Small intestine (tissue), 7 donors: Measurements from ENCODE around the gene KCNH6. TPM values are rescaled to one million over a fixed set of nuclear protein-coding genes. Genes with fewer than 3 reads are reported as not detected.
A peak's percentile ranks its signal among the peaks of the same experiment; 100 is the strongest.

Experiments
- DNase-seq, 2 donors: peaks; one replicate each; pipeline versions ENCODE4 v3.0.0 to v3.0.0-alpha.2; 2013
- FAIRE-seq: peaks from 2 replicates; lab custom pipeline; 2012; peaks lifted over from hg19 to GRCh38; lab: Jason Lieb, UNC
- H3K27ac ChIP-seq, 3 donors: one replicate each; pipeline ENCODE4 v1.5.1; 2013; ENCODE audit warnings: low read length in 2 of 3, mild to moderate bottlenecking in 2 of 3, control low read depth in 1 of 3, inconsistent platforms in 1 of 3, low read depth in 1 of 3, moderate library complexity in 1 of 3
- H3K27me3 ChIP-seq, 3 donors: one replicate each; pipeline ENCODE4 v1.6.1; 2013; ENCODE audit warnings: low read length in 3 of 3, inconsistent platforms in 1 of 3; ENCODE audit not compliant: control insufficient read depth in 3 of 3, insufficient read depth in 3 of 3
- H3K36me3 ChIP-seq, 3 donors: one replicate each; pipeline ENCODE4 v1.6.1; 2013; ENCODE audit warnings: low read length in 3 of 3, inconsistent platforms in 1 of 3, low read depth in 1 of 3, mild to moderate bottlenecking in 1 of 3, moderate library complexity in 1 of 3; ENCODE audit not compliant: control insufficient read depth in 3 of 3, insufficient read depth in 2 of 3
- H3K4me1 ChIP-seq, 3 donors: one replicate each; pipeline ENCODE4 v1.6.1; 2013; ENCODE audit warnings: low read length in 2 of 3, inconsistent platforms in 1 of 3, low read depth in 1 of 3, mild to moderate bottlenecking in 1 of 3, moderate library complexity in 1 of 3; ENCODE audit not compliant: control insufficient read depth in 3 of 3, insufficient read depth in 2 of 3
- H3K4me3 ChIP-seq, 3 donors: one replicate each; pipeline ENCODE4 v1.5.1; 2013; ENCODE audit warnings: low read length in 3 of 3, control low read depth in 1 of 3, inconsistent platforms in 1 of 3, low read depth in 1 of 3, mild to moderate bottlenecking in 1 of 3, moderate library complexity in 1 of 3
- H3K9me3 ChIP-seq, 2 donors: one replicate each; pipeline ENCODE4 v1.6.1; 2013; ENCODE audit warnings: low read depth in 1 of 2, low read length in 1 of 2; ENCODE audit not compliant: control insufficient read depth in 2 of 2, insufficient read depth in 1 of 2
- WGBS, 3 donors: extraction: QIAGEN DNeasy Blood & Tissue Kit; methylation state at CpG; one replicate each; pipeline ENCODE4 v1.1.7; 2013; 5-methylcytosine and 5-hydroxymethylcytosine counted together
- polyA plus RNA-seq, 4 donors: library from polyadenylated mRNA; stranded (reverse) in 3 of 4; unstranded in 1 of 4; fragments of 200-250 nt in 3 of 4; fragments of 120-200 nt in 1 of 4; gene quantifications; one replicate each; pipeline versions ENCODE4 v1.2.1 to v1.2.3, GENCODE V29; 2013
- donor health status: healthy with polysubstance abuse.
- donor health status: control.
- donor health status: control.
- donor health status: Bipolar disorder and iron deficiency.
- donor health status: healthy.

Gene KCNH6
- polyA plus RNA-seq, 4 donors = 0.43 to 8.0 (median 0.76) TPM

- H3K27me3 ChIP-seq = peaks cover 0 to 12% (median 0%) of the 10 kb centered on the region in 3 donors
- H3K9me3 ChIP-seq = no peaks in the 10 kb centered on the region
- FAIRE-seq (no peak), DNase-seq (peak; percentile 42 to 76)
- 9 to 11% (median 11%) methylated on average over 31 to 44 of the region's 44 CpGs for WGBS, 3 donors
- H3K27ac ChIP-seq = peak overlapping the region; percentile 80 to 93 (median 89)
- H3K36me3 ChIP-seq = peaks cover 0 to 46% (median 7%) of the 10 kb centered on the region in 3 donors
- peak overlapping the region in 2 of 3 donors; percentile 58 to 59 for H3K4me3 ChIP-seq
- H3K4me1 ChIP-seq = peaks cover 0 to 57% (median 2%) of the 10 kb centered on the region in 3 donors
Observed at GRCh38 chr17:63477480-63478440, 45.4 kb upstream of the KCNH6 start.

- Histone ChIP-seq H3K4me3 (peak overlapping the region in 2 of 3 donors; percentile 58 to 59), H3K27ac (peak overlapping the region in 1 of 3 donors; percentile 93)
- FAIRE-seq = no peak
Observed at GRCh38 chr17:63478814-63479494, 44.2 kb upstream of the KCNH6 start.

GRCh38 chr17:63479495-63480184, 43.5 kb upstream of the KCNH6 start:
- H3K27me3 ChIP-seq = peaks cover 0 to 12% (median 0%) of the 10 kb centered on the region in 3 donors
- 76 to 81% (median 76%) methylated on average over 17 of the region's 17 CpGs for WGBS, 3 donors
- peak overlapping the region in 1 of 3 donors; percentile 58 for H3K4me3 ChIP-seq
- H3K36me3 ChIP-seq = peaks cover 2 to 64% (median 16%) of the 10 kb centered on the region in 3 donors
- no peaks in the 10 kb centered on the region for H3K9me3 ChIP-seq
- DNase-seq (no peak), FAIRE-seq (no peak)
- peaks cover 0 to 46% (median 2%) of the 10 kb centered on the region in 3 donors for H3K4me1 ChIP-seq
- no peak overlapping the region for H3K27ac ChIP-seq

More at GRCh38 chr17:63478814-63479494, 44.2 kb upstream of the KCNH6 start:
- Histone ChIP-seq H3K27me3 (peaks cover 0 to 12% (median 0%) of the 10 kb centered on the region in 3 donors), H3K36me3 (peaks cover 2 to 57% (median 14%) of the 10 kb centered on the region in 3 donors), H3K9me3 (no peaks in the 10 kb centered on the region), H3K4me1 (peaks cover 0 to 53% (median 2%) of the 10 kb centered on the region in 3 donors)
- peak; percentile 92 for DNase-seq
- 31 to 48% (median 36%) methylated on average over 16 of the region's 16 CpGs for WGBS, 3 donors

- 87 to 93% (median 92%) methylated on average over 20 to 21 of the region's 21 CpGs for WGBS, 3 donors
- no peak for FAIRE-seq
Observed at GRCh38 chr17:63480192-63480784, 42.9 kb upstream of the KCNH6 start.

GRCh38 chr17:63480826-63481487, 42.2 kb upstream of the KCNH6 start:
- peaks cover 0 to 33% (median 2%) of the 10 kb centered on the region in 3 donors for H3K4me1 ChIP-seq
- 72 to 73% (median 72%) methylated on average over 10 to 11 of the region's 11 CpGs for WGBS, 3 donors
- FAIRE-seq = no peak

More at GRCh38 chr17:63480192-63480784, 42.9 kb upstream of the KCNH6 start:
- peaks cover 0 to 39% (median 2%) of the 10 kb centered on the region in 3 donors for H3K4me1 ChIP-seq
- H3K9me3 ChIP-seq = no peaks in the 10 kb centered on the region
- no peak overlapping the region for H3K27ac ChIP-seq
- H3K27me3 ChIP-seq = peaks cover 0 to 9% (median 0%) of the 10 kb centered on the region in 3 donors
- no peak for DNase-seq
- H3K36me3 ChIP-seq = peaks cover 2 to 70% (median 16%) of the 10 kb centered on the region in 3 donors
- no peak overlapping the region for H3K4me3 ChIP-seq

GRCh38 chr17:63481488-63481870, 41.7 kb upstream of the KCNH6 start:
- H3K36me3 ChIP-seq = peaks cover 2 to 76% (median 16%) of the 10 kb centered on the region in 3 donors
- H3K27me3 ChIP-seq = peaks cover 0 to 8% (median 0%) of the 10 kb centered on the region in 3 donors
- 87 to 92% (median 89%) methylated on average over 16 of the region's 16 CpGs for WGBS, 3 donors
- H3K4me3 ChIP-seq = no peak overlapping the region
- DNase-seq (no peak), FAIRE-seq (no peak)
- H3K4me1 ChIP-seq = peaks cover 0 to 30% (median 2%) of the 10 kb centered on the region in 3 donors
- no peak overlapping the region for H3K27ac ChIP-seq
- no peaks in the 10 kb centered on the region for H3K9me3 ChIP-seq

More at GRCh38 chr17:63480826-63481487, 42.2 kb upstream of the KCNH6 start:
- no peak for DNase-seq
- peaks cover 2 to 71% (median 16%) of the 10 kb centered on the region in 3 donors for H3K36me3 ChIP-seq
- no peaks in the 10 kb centered on the region for H3K9me3 ChIP-seq
- no peak overlapping the region for H3K4me3 ChIP-seq
- no peak overlapping the region for H3K27ac ChIP-seq
- peaks cover 0 to 8% (median 0%) of the 10 kb centered on the region in 3 donors for H3K27me3 ChIP-seq

- FAIRE-seq (no peak), DNase-seq (no peak)
- Histone ChIP-seq H3K4me1 (peaks cover 0 to 29% (median 2%) of the 10 kb centered on the region in 3 donors), H3K4me3 (no peak overlapping the region), H3K9me3 (no peaks in the 10 kb centered on the region), H3K27me3 (peaks cover 0 to 7% (median 0%) of the 10 kb centered on the region in 3 donors), H3K36me3 (peaks cover 2 to 86% (median 20%) of the 10 kb centered on the region in 3 donors), H3K27ac (no peak overlapping the region)
- 90 to 93% (median 90%) methylated on average over 16 of the region's 16 CpGs for WGBS, 3 donors
Observed at GRCh38 chr17:63482509-63482908, 40.6 kb upstream of the KCNH6 start.
